ENCODE data around the gene SLC12A5. TPM values are rescaled to one million over a fixed set of nuclear protein-coding genes. Genes with fewer than 3 reads are reported as not detected.
"Not testable (repeated sequence)": the region's sequence is repeated elsewhere in the genome, so short reads cannot be mapped to it uniquely, and the experiment has no call there.

Gene SLC12A5
- total RNA-seq, 1 donor from 2014 or later = 9.6 TPM

- Mint-ChIP-seq H3K4me1 (peaks cover 41% of the 10 kb centered on the region), H3K27me3 (ENCODE audit: low read depth) (no peaks in the 10 kb centered on the region), H3K4me3 (peak overlapping the region; percentile 92), H3K9me3 (no peaks in the 10 kb centered on the region), H3K27ac (ENCODE audit: unreplicated experiment) (peak overlapping the region; percentile 96), H3K36me3 (ENCODE audit: low read depth) (no peaks in the 10 kb centered on the region)
- DNase-seq (ENCODE audit: low read depth, low spot score) = no peak
- no peak for TF ChIP-seq CTCF (conservative IDR thresholded peaks at IDR 0.05)
Observed at GRCh38 chr20:46089167-46089416, 60.1 kb downstream of the SLC12A5 start.

- no peaks in the 10 kb centered on the region for H3K9me3 Mint-ChIP-seq
- H3K4me3 Mint-ChIP-seq = peak within 1 kb of the TSS; percentile 92
- peak; percentile 91 for DNase-seq (ENCODE audit: low read depth, low spot score)
- H3K36me3 Mint-ChIP-seq (ENCODE audit: low read depth) = no peaks in the 10 kb centered on the region
- TF ChIP-seq CTCF (conservative IDR thresholded peaks at IDR 0.05) = no peak
- H3K27me3 Mint-ChIP-seq (ENCODE audit: low read depth) = no peaks in the 10 kb centered on the region
- H3K4me1 Mint-ChIP-seq = peaks cover 41% of the 10 kb centered on the region
- peak within 1 kb of the TSS; percentile 96 for H3K27ac Mint-ChIP-seq (ENCODE audit: unreplicated experiment)
Observed at GRCh38 chr20:46089417-46090388, 60.7 kb downstream of the SLC12A5 start, which contains the start of gene NCOA5. NCOA5 (minus strand) TSS chr20:46089962; CDS start chr20:46079424, 10,538 bp downstream.

GRCh38 chr20:46091622-46092535, 62.9 kb downstream of the SLC12A5 start:
- H3K36me3 Mint-ChIP-seq (ENCODE audit: low read depth); DNase-seq (ENCODE audit: low read depth, low spot score); H3K27me3 Mint-ChIP-seq (ENCODE audit: low read depth); H3K27ac Mint-ChIP-seq (ENCODE audit: unreplicated experiment); H3K4me3 Mint-ChIP-seq; H3K9me3 Mint-ChIP-seq: not testable (repeated sequence)
- H3K4me1 Mint-ChIP-seq = peaks cover 27% of the 10 kb centered on the region

- DNase-seq (ENCODE audit: low read depth, low spot score) = no peak
- Mint-ChIP-seq H3K9me3 (no peaks in the 10 kb centered on the region), H3K4me1 (peaks cover 13% of the 10 kb centered on the region), H3K27ac (ENCODE audit: unreplicated experiment) (no peak overlapping the region), H3K4me3 (no peak overlapping the region), H3K36me3 (ENCODE audit: low read depth) (no peaks in the 10 kb centered on the region), H3K27me3 (ENCODE audit: low read depth) (peaks cover 11% of the 10 kb centered on the region)
- TF ChIP-seq CTCF (conservative IDR thresholded peaks at IDR 0.05) = no peak
Observed at GRCh38 chr20:46093531-46093930, 64.5 kb downstream of the SLC12A5 start.

GRCh38 chr20:46099491-46100287, 70.7 kb downstream of the SLC12A5 start:
- Mint-ChIP-seq H3K4me1 (no peaks in the 10 kb centered on the region), H3K4me3 (no peak overlapping the region), H3K36me3 (ENCODE audit: low read depth) (no peaks in the 10 kb centered on the region), H3K27me3 (ENCODE audit: low read depth) (peaks cover 57% of the 10 kb centered on the region), H3K27ac (ENCODE audit: unreplicated experiment) (no peak overlapping the region), H3K9me3 (peaks cover 3% of the 10 kb centered on the region)
- no peak for TF ChIP-seq CTCF (conservative IDR thresholded peaks at IDR 0.05)
- no peak for DNase-seq (ENCODE audit: low read depth, low spot score)

- H3K27ac Mint-ChIP-seq (ENCODE audit: unreplicated experiment); H3K36me3 Mint-ChIP-seq (ENCODE audit: low read depth); DNase-seq (ENCODE audit: low read depth, low spot score); H3K4me1 Mint-ChIP-seq; H3K9me3 Mint-ChIP-seq; H3K4me3 Mint-ChIP-seq: not testable (repeated sequence)
- H3K27me3 Mint-ChIP-seq (ENCODE audit: low read depth) = peaks cover 65% of the 10 kb centered on the region
Observed at GRCh38 chr20:46100444-46100843, 71.4 kb downstream of the SLC12A5 start.
